Coronary artery (tissue), 2 donors: Measurements from ENCODE around the gene PRF1.

Source experiments
- DNase-seq: peaks from one replicate; pipeline ENCODE4 v3.0.0-alpha.2; 2017; ENCODE audit warnings: low spot score
- H3K27ac ChIP-seq, 2 donors: fragments of 200-600 bp; sonication (generic); one replicate each; pipeline ENCODE4 v1.5.1; 2016 to 2019
- H3K4me3 ChIP-seq: fragments of 200-600 bp; sonication (generic); 2 replicates; pipeline ENCODE4 v1.5.1; 2016; ENCODE audit warnings: mild to moderate bottlenecking, moderate library complexity
- CTCF ChIP-seq: fragments of 200-600 bp; sonication (generic); IDR thresholded peaks from one replicate; pipeline ENCODE4 v1.5.1; 2019; ENCODE audit warnings: antibody characterized with exemption

The PRF1 gene

GRCh38 chr10:70559861-70560260 is 42.7 kb downstream of the PRF1 start:
- no peak for DNase-seq
- TF ChIP-seq CTCF = no peak
- no peak overlapping the region for H3K27ac ChIP-seq
- H3K4me3 ChIP-seq = no peak overlapping the region

GRCh38 chr10:70558871-70559810 is 43.4 kb downstream of the PRF1 start:
- peak; percentile 31 for TF ChIP-seq CTCF
- no peak for DNase-seq
- Histone ChIP-seq H3K4me3 (peak overlapping the region; percentile 45), H3K27ac (no peak overlapping the region)

GRCh38 chr10:70558295-70558694 is 44.2 kb downstream of the PRF1 start:
- TF ChIP-seq CTCF = no peak
- DNase-seq = no peak
- Histone ChIP-seq H3K27ac (no peak overlapping the region), H3K4me3 (no peak overlapping the region)

- TF ChIP-seq CTCF = no peak
- H3K4me3 ChIP-seq = no peak overlapping the region
- no peak overlapping the region for H3K27ac ChIP-seq
- no peak for DNase-seq
Measured at GRCh38 chr10:70557876-70558275, 44.7 kb downstream of the PRF1 start.

- DNase-seq = no peak
- no peak for TF ChIP-seq CTCF
- Histone ChIP-seq H3K4me3 (no peak overlapping the region), H3K27ac (no peak overlapping the region)
Measured at GRCh38 chr10:70557086-70557845, 45.3 kb downstream of the PRF1 start.

- no peak overlapping the region for H3K27ac ChIP-seq
- TF ChIP-seq CTCF = no peak
- DNase-seq = no peak
Measured at GRCh38 chr10:70555371-70555770, 47.2 kb downstream of the PRF1 start.

More at GRCh38 chr10:70555371-70555770, 47.2 kb downstream of the PRF1 start:
- H3K4me3 ChIP-seq = no peak overlapping the region
